ENCODE data around the gene KCNAB3.

The KCNAB3 gene

DNA sequence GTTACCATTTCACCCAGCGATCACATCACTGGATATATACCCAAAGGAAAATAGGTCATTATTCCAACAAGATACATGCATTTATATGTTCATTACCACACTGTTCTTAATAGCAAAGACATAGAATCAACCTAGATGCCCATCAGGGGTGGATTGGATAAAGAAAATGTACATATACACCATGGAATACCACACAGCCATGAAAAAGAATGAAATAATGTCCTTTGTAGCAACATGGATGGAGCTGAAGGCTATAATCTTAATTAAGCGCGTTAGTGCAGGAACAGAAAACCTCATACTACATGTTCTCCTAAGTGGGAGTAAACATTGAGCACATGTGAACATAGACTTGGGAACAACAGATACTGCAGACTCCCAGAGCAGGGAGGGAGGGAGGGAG lies 20.9 kb upstream of the KCNAB3 start:
- TF ChIP-seq, protein P1, sequence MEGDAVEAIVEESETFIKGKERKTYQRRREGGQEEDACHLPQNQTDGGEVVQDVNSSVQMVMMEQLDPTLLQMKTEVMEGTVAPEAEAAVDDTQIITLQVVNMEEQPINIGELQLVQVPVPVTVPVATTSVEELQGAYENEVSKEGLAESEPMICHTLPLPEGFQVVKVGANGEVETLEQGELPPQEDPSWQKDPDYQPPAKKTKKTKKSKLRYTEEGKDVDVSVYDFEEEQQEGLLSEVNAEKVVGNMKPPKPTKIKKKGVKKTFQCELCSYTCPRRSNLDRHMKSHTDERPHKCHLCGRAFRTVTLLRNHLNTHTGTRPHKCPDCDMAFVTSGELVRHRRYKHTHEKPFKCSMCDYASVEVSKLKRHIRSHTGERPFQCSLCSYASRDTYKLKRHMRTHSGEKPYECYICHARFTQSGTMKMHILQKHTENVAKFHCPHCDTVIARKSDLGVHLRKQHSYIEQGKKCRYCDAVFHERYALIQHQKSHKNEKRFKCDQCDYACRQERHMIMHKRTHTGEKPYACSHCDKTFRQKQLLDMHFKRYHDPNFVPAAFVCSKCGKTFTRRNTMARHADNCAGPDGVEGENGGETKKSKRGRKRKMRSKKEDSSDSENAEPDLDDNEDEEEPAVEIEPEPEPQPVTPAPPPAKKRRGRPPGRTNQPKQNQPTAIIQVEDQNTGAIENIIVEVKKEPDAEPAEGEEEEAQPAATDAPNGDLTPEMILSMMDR (IDR thresholded peaks at IDR 0.05; ENCODE audit: extremely low read depth, missing control alignments): no peak
- no peak for DNase-seq (ENCODE audit: low spot score)

DNA sequence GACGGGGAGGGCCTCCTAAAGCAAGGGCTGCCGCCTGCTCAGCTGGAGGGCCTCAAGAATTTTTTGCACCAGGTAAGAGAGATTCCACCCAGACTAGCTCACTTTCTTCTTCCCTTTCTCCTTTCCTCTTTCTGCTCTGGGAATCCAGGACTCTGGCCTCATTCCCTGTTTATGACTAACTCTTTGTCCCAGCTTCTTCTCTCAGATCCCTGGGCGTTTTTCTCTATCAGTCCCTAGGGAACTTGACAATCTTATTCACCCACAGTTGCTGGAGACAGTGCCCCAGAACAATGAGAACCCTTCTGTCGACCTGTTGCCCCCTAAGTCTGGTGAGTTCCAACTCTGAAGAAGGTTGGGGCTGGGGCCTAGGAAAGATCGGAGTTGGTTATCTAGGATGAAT lies 18.0 kb upstream of the KCNAB3 start:
- no peak for DNase-seq (ENCODE audit: low spot score)
- TF ChIP-seq, protein P1 (IDR thresholded peaks at IDR 0.05; ENCODE audit: extremely low read depth, missing control alignments): no peak

DNA sequence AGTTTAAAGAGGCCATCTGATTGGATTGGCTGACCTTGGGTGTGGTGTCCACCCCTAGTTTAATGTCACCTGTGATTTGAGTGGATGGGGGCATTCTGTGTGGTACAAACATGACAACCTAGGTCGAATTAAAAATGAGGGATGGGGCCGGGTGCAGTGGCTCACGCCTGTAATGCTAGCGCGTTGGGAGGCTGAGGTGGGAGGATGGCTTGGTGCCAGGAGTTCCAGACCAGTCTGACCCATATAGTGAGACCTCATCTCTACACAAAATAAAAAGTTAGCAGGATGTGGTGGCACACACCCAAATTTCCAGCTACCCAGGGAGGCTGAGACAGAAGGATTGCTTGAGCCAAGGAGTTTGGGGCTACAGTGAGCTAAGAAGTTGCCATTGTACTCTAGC lies 16.8 kb upstream of the KCNAB3 start:
- TF ChIP-seq, protein P1 (IDR thresholded peaks at IDR 0.05; ENCODE audit: extremely low read depth, missing control alignments): no peak
- no peak for DNase-seq (ENCODE audit: low spot score)

DNA sequence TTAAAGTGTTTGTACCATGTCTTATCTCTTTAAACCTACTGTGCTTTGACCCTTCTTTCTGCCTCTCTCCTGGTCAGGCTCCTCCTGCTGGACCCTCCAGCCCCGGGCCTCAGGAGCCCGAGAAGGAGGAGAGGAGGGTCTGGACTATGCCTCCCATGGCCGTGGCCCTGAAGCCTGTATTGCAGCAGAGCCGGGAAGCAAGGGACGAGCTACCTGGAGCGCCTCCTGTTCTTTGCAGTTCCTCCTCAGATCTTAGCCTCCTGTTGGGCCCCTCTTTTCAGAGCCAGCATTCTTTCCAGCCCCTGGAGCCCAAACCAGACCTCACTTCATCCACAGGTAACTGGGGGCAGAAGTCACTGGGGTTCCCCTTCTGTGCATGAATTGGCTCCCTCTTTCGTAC lies 16.0 kb upstream of the KCNAB3 start:
- TF ChIP-seq, protein P1 (IDR thresholded peaks at IDR 0.05; ENCODE audit: extremely low read depth, missing control alignments): no peak

DNA sequence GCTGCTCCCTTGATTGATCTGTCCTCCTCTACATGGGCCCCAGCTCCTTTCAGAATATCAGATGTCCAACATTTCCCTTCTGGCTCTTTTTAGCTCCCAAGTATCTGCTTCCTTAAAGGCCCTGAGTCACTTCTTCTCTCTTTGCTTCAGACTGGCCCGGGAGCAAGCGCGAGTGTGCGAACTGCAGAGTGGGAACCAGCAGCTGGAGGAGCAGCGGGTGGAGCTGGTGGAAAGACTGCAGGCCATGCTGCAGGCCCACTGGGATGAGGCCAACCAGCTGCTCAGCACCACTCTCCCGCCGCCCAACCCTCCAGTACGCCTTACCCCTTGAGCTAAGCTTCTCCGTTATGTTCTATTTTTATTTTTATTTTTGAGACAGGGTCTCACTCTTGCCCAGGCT lies 14.7 kb upstream of the KCNAB3 start:
- no peak for DNase-seq (ENCODE audit: low spot score)
- TF ChIP-seq, protein P1 (IDR thresholded peaks at IDR 0.05; ENCODE audit: extremely low read depth, missing control alignments): no peak

More for the DNA sequence above, 16.0 kb upstream of the KCNAB3 start:
- DNase-seq (ENCODE audit: low spot score): no peak

DNA sequence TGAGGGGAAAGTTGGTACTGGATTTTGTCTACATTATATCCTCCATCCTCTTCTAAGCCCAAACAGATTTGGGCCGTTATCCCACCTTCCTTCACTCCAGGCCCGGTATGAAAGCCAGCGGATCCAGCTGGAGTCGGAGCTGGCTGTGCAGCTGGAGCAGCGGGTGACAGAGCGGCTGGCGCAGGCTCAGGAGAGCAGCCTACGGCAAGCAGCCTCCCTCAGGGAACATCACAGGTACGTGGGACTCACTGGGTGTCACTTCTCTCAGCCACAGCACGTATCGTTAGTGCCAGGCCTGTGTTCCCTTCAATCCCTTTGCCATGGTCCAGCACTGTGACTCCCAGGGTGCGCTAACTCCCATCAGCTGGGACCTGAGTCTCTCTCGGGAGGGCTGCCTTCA lies 13.6 kb upstream of the KCNAB3 start:
- DNase-seq (ENCODE audit: low spot score): no peak
- TF ChIP-seq, protein P1 (IDR thresholded peaks at IDR 0.05; ENCODE audit: extremely low read depth, missing control alignments): no peak

DNA sequence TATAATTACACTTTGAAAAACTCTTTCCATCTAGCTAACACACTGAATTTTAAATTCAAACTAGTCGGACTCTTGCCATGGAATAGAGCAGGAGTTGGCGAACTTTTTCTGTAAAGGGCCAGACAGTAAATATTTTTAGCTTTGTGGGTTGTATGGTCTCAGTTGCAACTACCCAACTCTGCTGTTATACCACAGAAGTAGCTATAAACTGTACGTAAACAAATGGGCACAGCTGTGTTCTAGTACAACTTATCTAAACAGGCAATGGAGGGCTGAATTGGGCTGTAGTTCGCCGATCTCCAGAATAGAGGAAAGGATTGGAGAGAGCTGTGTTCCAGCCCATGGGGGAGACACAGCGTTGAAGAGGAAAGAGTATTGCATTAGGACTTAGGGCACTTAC lies 11.1 kb upstream of the KCNAB3 start:
- DNase-seq (ENCODE audit: low spot score): no peak
- TF ChIP-seq, protein P1 (IDR thresholded peaks at IDR 0.05; ENCODE audit: extremely low read depth, missing control alignments): no peak

Measured in GM20000 (cell line).